HG03354 (cell line): ENCODE data around the gene PSORS1C1.
"Not testable (repeated sequence)": the region's sequence is repeated elsewhere in the genome, so short reads cannot be mapped to it uniquely, and the experiment has no call there.

ENCODE experiments used
- ATAC-seq: cut with Tn5 transposase; IDR thresholded peaks from one replicate; pipeline ENCODE4 v1.9.1; 2021; ENCODE audit warnings: mild to moderate bottlenecking; ENCODE audit not compliant: unreplicated experiment, poor library complexity, severe bottlenecking

PSORS1C1 gene

DNA sequence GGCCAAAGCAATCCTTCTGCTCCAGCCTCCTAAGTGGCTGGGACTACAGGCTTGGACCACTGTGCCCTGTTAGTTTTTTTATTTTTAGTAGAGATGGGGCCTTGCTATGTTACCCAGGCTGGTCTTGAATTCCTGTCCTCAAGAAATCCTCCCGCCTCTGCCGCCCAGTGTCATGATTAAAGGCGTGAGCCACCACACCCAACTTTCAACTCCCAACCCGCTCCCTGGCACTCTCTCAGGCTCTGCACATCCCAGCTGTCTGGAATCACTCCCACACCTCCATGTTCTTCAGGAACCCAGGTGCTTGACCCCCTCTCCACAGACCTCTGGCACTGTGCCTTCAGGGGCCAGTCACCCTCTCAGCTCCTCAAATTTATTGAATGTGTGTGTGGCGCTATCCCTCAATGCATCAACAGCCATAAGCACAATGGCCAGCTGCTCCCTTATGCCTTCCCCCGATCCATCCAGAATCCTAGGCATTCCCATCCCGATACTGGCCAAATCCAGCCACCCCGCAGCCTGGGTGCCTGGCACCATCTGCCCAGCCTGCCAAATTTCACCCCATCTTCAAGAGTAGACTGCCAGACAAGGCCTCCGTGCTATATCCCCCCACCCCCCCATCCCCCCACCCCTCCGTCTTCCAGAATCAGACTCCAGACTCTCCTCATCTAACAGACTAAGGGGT is 56.5 kb downstream of the PSORS1C1 start:
- no peak for ATAC-seq

DNA sequence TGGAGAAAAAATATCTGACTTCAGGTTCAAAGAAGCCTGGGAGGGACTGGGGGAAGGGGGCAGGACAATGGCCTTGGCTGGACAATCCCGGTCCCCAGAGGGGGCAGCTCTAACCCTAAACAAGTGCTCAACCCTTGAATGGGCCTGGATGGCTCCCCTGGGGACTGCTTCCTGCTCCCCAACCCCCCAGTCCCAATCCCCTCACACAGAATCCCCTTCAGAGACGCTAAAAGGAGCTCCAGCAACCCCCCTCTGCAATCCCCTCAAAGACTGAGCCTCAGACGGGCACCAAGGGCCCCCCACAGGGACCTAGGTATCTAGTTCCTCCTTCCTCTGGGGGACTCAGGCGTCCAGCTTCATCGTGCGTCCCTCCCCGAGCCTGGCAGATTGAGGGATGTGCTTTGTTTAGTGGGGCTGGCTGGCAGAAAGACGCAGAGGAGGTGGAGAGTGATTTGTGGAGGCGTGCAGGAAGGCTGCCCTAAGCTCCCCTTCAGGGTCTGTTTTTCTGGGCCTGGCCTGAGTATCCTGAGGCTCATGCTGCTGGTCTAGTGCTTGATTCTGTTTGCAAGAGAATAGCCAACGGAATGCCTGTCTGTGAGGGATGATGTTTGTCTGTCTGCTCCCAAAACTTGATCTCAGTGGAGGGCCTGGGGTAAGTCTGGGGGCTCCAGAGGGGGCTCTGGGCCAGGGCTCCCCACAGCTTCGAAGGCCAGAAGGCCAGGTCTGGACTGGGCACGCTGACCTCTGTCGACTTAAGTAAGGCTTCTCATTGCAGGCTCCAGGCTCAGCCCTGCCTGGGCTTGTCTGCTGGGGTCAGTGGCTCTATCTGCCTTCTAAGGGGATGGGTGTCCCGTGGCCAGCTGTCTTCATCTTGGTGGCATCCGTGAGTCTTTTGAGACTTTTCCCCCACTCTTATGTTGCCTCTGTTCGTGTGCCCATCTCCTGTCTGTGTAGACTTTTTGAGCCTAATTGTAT is 57.6 kb downstream of the PSORS1C1 start:
- no peak for ATAC-seq

DNA sequence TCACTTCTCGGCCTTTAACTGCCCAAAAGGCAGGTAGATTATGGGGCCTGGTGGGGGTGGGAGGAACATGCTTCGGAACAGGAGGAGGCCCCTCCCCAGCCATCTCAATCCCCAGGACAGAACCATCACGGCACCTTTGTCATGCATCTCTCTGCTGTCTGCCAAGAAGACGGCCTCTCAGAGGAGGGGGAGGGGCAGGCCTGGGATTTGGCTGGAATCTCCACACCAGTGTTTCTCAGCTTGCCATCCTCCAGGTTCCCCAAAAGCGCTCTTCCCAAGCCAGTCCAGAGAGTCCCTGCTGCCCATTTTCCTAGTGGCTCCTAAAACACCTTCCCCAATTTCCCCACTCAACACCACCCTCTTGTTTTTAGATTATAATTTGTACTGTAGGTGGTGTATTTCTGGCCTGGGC is 58.4 kb downstream of the PSORS1C1 start:
- no peak for ATAC-seq

DNA sequence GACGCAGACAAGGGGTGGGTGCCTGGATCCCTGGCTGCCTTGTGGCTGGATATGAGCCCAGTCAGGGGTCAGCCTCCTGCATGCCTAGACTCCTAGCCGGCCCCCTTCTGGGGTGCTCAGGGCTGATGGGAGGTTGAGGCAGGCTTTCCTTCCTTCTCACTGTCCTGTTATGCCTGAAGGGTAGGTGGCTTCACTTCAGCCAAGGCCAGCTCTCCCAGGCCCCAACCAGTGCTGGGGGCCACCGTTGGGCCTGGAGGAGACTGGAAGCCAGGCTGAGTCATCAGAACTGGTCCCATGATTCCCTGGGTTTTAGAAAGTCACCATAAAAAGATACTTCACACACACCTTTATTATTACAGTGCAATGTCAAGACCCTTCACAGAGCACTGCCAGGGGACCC is 58.8 kb downstream of the PSORS1C1 start:
- ATAC-seq, result no peak

DNA sequence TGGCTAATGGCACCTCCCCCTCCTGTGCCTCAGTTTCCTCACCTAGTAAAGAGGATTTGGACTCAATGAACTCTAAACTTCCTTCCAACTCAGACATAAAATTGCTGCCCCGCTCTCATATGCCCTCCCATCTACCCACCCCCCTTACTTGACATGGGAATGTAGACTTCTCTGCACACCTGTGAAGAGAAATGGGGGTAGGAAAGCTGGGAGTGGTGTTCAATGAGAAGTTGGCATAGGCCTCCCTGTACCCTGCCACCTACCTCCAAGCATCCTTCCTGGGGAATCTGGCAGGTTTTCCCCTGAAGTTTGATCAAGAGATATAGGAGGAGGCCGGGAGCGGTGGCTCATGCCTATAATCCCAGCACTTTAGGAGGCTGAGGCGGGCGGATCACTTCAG is 59.8 kb downstream of the PSORS1C1 start:
- ATAC-seq, result no peak

DNA sequence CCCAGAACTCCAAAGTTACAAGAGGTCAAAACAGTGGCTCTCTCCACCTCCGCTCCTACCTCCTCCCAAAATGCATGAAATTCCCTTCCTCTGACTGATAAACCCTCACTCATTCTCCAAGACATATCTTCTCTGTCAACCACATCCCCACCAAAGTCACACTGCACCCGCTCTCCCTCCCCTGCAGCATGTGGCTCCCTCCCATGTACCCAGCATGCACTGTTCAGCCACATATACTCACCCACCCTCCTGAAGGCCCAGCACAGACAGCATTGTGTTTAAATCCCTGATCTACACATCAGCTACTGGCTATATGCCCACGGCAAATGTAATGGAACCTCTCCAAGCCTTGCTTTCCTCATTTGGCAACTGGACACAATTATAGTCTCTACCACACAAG is 61.4 kb downstream of the PSORS1C1 start:
- no peak for ATAC-seq

DNA sequence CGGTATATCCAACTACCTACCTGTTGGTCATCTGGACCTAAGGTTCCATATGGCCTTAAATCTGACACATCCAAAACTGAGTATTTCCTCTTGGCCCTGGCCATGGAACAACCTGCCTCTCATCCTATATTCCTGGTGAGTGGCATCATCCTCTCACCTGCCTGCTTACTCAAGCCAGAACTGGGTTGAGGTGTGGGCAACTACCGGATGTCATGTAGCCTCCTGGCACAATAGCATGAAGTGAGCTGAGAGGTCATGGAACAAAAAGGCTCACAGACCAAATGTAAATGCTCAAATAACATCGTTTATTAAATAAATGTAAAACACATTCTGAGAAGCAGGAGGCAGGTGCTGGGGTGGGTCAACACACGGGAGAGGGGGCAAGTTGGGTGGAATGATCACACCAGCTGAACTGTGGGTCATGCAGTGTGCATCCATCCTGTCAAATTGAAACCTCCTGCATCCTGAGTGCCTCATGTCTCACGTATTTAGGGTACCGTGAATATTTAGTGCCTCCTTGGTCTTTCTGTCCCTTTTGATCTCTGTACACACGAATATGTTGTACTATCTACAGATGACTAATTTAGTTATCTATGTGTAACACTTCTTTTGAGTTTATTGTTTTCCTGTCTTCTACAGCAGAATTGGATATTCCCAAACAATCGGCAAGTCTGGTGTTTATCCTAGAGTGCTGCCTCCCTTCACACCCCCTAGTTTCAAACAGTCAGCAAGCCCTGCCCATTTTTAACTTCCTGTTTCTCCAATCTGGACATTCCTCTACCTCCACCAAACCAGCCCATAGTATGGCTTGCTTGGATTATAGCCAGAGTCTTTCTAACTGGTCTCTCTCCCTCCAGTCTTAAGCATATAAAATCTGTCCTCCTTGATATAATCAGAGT is 63.8 kb downstream of the PSORS1C1 start:
- no peak for ATAC-seq

DNA sequence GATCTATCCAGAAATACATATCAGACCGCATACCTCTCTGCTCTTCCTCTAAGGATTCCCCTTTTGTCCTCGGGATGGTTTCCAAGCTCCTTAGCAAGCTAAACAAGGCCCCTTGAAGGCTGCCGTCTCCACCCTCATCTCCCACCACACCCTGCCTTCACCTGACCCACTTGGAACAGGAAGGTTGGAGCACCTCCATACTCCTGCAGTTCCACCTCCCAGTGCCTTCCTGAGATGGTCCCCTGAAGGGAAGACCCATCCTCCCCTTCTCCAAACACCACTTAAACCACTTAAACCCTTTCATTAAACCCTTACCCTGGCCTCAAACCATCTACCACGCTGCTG is 64.4 kb downstream of the PSORS1C1 start:
- ATAC-seq, result no peak

DNA sequence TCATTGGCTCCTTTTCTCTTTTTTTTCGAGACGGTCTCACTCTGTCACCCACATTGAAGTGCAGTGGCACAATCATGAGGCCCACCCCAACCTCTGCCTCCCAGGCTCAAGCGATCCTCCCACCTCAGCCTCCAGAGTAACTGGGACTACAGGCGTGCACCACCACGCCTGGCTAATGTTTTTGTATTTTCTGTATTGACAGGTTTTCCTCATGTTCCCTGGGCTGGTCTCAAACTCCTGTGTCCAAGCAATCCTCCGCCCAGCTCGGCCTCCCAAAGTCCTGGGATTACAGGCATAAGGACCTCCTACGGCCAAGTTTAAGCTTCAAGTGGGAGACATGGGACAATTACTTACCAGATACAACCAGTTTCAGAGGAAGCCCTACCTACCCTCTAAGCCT is 65.3 kb downstream of the PSORS1C1 start:
- no peak for ATAC-seq

DNA sequence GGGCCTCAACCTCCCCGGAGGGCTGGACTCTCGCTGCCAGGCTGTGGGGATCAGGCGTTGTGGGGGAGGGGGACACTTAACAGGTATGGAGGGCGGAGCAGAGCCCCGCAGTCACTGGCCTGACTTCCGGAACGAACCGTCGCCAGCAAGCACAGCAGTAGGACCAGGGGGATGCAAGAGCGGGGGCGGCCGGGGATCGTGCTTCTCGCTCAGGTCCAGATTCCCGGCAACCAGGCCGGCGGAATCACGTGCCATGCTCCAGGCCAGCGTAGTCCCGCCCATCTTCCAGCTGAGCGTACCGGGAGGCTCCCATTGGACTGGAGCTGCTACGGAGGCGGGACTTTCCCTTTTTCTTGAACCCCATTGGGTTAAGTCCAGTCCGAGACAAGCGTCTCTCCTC is 65.9 kb downstream of the PSORS1C1 start:
- no peak for ATAC-seq

DNA sequence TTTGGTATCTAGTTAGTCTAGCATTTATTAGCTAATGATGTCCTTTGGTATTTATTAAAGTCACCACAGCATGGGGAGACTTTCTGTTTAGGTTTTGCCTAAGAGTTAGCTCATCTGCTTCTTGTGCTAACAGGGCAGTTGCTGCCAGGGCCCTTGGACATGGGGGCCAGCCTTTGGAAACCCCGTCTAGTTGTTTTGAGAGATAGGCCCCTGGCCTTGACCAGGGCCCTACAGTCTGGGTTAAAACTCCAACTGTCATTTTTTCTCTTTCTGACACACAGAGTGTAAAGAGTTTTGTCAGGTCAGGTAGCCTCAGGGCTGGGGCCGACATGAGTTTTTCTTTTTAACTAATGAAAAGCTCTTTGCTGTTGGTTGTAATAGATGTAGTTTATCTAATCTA is 68.7 kb downstream of the PSORS1C1 start:
- ATAC-seq, result not testable (repeated sequence)

DNA sequence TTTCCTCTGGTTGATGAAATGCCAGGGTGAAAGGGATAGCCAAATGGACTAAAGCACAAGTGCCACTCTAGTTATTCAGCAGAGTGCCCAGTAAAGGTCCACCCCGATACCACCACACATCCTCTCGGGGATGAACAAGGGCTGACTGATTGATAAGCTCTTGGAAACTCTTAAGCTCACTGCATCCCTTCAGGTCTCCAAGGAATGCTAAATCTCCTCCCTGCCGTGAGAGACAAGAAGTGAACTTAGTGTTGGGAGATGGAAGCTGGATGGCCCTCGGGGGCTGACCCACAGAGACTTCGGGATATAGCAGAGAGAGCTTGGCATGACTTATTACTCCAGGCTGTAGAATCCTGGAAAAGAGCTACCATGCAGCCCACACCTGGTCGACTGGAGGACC is 69.3 kb downstream of the PSORS1C1 start:
- not testable (repeated sequence) for ATAC-seq

DNA sequence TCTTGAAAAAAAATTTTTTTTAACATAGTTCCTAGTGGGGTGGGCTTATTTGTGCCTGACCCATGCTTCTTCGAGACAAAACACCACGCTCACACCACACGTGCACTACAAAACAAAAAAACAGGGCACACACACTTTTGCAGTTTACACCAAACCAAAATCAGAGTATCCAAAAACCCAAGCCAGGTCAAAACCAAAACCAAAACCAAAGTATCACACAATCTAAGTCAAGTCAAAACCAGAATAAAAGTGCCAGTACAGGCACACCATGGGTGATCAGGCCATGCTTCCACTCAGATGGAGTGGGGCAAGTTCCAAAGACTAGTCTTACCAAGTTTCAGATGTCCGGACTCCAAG is 71.1 kb downstream of the PSORS1C1 start:
- ATAC-seq, result not testable (repeated sequence)

DNA sequence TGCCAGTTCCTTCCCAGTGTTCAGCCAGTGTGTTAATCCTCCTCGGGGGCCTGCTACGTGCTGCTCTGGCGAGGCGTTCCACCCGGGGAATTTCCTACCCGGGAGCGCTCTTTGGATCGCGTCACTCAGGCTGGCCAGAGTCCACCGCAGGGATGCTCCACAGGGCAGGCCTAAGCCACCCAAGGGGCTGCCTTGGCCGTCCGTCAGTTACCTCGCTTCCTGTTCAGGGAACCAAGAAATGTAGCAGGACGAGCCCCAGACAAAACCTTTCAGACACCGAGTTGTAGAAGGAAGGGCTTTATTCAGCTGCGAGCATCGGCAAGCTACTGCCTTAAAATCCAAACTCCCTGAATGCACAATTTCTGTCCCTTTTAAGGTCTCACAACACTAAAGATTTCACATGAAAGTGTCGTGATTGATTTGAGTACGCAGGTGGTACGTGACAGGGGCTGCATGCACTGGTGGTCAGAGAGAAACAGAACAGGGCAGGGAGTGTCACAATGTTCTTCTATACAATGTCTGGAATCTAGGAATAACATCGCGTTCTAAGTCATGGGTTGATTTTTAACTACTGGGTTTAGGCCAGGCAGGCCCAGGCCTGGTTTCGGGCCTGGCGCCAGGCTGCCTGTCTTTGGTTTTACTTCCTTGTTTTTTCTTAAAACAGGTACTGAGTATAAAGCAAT is 71.6 kb downstream of the PSORS1C1 start:
- ATAC-seq, result no peak

DNA sequence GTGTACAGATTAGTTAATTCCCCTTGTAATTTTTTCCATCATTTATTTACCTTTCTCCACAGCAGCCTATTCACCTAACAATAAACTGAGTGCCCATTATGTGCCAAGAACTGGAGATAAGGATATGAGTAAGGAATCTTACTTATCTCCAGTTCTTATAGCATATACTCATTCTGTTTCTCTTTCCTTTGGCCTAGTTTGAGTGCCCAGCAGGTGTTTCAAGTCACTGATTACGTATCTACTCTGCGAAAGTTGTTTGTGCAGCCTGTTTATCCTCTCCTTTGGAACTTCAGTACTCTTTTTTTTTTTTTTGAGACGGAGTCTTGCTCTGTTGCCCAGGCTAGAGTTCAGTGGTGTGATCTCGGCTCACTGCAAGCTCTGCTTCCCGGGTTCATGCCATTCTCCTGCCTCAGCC is 73.2 kb downstream of the PSORS1C1 start:
- ATAC-seq, result no peak

DNA sequence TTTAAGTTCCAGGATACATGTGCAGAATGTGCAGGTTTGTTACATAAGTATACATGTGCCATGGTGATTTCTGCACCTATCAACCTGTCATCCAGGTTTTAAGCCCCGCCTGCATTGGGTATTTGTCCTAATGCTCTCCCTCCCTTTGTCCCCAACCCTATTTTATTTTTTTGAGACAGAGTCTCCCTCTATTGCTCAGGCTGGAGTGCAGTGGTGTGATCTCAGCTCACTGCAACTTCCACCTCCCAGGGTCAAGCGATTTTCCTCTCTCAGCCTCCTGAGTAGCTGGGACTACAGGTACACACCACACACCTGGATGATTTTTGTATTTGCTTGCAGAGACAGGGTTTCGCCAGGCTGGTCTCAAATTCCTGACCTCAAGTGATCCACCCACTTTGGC is 74.6 kb downstream of the PSORS1C1 start:
- ATAC-seq, result not testable (repeated sequence)
